Endodermal cell (in vitro differentiated cells): ENCODE results near the gene BOLA3. TPM values are rescaled to one million over a fixed set of nuclear protein-coding genes. Genes with fewer than 3 reads are reported as not detected.

Experiments
- DNase-seq: peaks from one replicate; pipeline ENCODE4 v3.0.0-alpha.2; 2017
- H3K27ac ChIP-seq: 2 replicates; pipeline ENCODE4 v1.5.1; 2013; ENCODE audit warnings: mild to moderate bottlenecking, low read depth, low read length, moderate library complexity
- H3K27me3 ChIP-seq: 2 replicates; pipeline ENCODE4 v1.6.1; 2013; ENCODE audit warnings: mild to moderate bottlenecking, low read length, moderate library complexity; ENCODE audit not compliant: insufficient read depth, control insufficient read depth, poor library complexity, severe bottlenecking
- H3K36me3 ChIP-seq: 2 replicates; pipeline ENCODE4 v1.7.0; 2013; ENCODE audit warnings: mild to moderate bottlenecking, low read length, moderate library complexity; ENCODE audit not compliant: control insufficient read depth, insufficient read depth
- H3K4me1 ChIP-seq: one replicate; pipeline ENCODE4 v1.7.0; 2013; ENCODE audit warnings: low read length; ENCODE audit not compliant: control insufficient read depth, insufficient read depth
- H3K4me3 ChIP-seq: 2 replicates; pipeline ENCODE4 v1.5.1; 2013; ENCODE audit warnings: mild to moderate bottlenecking, low read length, moderate library complexity
- H3K9ac ChIP-seq: 2 replicates; pipeline ENCODE4 v1.6.1; 2013; ENCODE audit warnings: mild to moderate bottlenecking, low read length, moderate library complexity; ENCODE audit not compliant: poor library complexity, severe bottlenecking; ENCODE audit errors: extremely low read depth
- H3K9me3 ChIP-seq: 2 replicates; pipeline ENCODE4 v1.6.1; 2013; ENCODE audit warnings: mild to moderate bottlenecking, low read length, moderate library complexity; ENCODE audit not compliant: control insufficient read depth
- H3K27ac Mint-ChIP-seq: 2 replicates; pipeline ENCODE4 v1.8.0; 2020; ENCODE audit warnings: mixed read lengths
- H3K27me3 Mint-ChIP-seq: 2 replicates; pipeline ENCODE4 v1.8.0; 2021; ENCODE audit warnings: mild to moderate bottlenecking, mixed read lengths; ENCODE audit not compliant: insufficient read depth
- H3K36me3 Mint-ChIP-seq: 2 replicates; pipeline ENCODE4 v1.8.0; 2020; ENCODE audit warnings: low read depth, mixed read lengths
- H3K4me1 Mint-ChIP-seq: 2 replicates; pipeline ENCODE4 v1.8.0; 2020; ENCODE audit warnings: mixed read lengths
- H3K4me3 Mint-ChIP-seq: 2 replicates; pipeline ENCODE4 v1.8.0; 2020; ENCODE audit warnings: mild to moderate bottlenecking, moderate library complexity, mixed read lengths
- H3K9me3 Mint-ChIP-seq: 2 replicates; pipeline ENCODE4 v1.8.0; 2020; ENCODE audit warnings: mild to moderate bottlenecking, mixed read lengths
- CTCF ChIP-seq: fragments of 200-600 bp; sonication (generic); conservative IDR thresholded peaks from 2 replicates; pipeline ENCODE4 v1.5.0; 2021; ENCODE audit warnings: antibody characterized with exemption, mild to moderate bottlenecking
- WGBS, 2 experiments: methylation state at CpG; one replicate each; pipeline versions ENCODE4 v1.1.5 to v1.1.7; 2013; ENCODE audit warnings: missing lambda C conversion rate in 2 of 2, mixed read lengths in 1 of 2; ENCODE audit not compliant: insufficient coverage in 1 of 2, insufficient read length in 1 of 2; 5-methylcytosine and 5-hydroxymethylcytosine counted together
- total RNA-seq, 2 donors: library from RNA; stranded (reverse); fragmentation: NEBNext Ultra II Directional in 1 of 2; extraction: Animal tissue kit (Norgen Biotek cat#: 25700) in 1 of 2; gene quantifications; 2 replicates in 1 of 2; 3 replicates in 1 of 2; pipeline ENCODE4 v1.2.1, GENCODE V29; 2021

Gene BOLA3
- total RNA-seq, 2 donors from 2014 or later = 42.5 to 43.2 TPM

GRCh38 chr2:74146929-74147726 is 584 bp downstream of the BOLA3 start:
- Histone ChIP-seq H3K4me3 (peak overlapping the region; percentile 78), H3K4me1 (peaks cover 3% of the 10 kb centered on the region), H3K9me3 (no peaks in the 10 kb centered on the region), H3K27me3 (no peaks in the 10 kb centered on the region), H3K36me3 (peaks cover 15% of the 10 kb centered on the region), H3K9ac (peak overlapping the region; percentile 45), H3K27ac (no peak overlapping the region)
- no peak for DNase-seq
- no peak for TF ChIP-seq CTCF
- Mint-ChIP-seq H3K4me3 (no peak overlapping the region), H3K9me3 (no peaks in the 10 kb centered on the region), H3K27me3 (no peaks in the 10 kb centered on the region), H3K4me1 (no peaks in the 10 kb centered on the region), H3K27ac (no peak overlapping the region), H3K36me3 (peaks cover 13% of the 10 kb centered on the region)
- 12 to 26% methylated on average over 11 to 29 of the region's 29 CpGs for WGBS, 2 experiments

DNA sequence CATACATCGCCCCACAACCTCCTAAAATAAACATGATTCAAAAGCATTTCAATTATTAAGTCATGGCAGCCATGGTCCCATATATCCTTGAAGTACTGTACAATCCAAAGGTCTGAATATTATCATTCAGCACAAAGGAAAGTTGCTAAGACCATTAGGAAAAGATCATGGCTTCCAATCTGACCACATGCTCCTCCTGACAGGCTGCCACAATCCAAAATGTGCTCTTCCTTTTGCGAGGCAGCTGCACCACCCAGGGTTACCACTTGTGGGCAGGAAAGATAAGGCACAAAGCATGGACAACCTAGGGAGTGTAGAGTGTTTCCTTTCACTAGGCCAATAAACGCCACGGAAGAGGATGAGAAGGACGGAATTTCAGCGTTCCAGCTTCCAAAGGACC is 5.4 kb downstream of the BOLA3 start:
- peaks cover 3% of the 10 kb centered on the region for H3K4me1 ChIP-seq
- H3K9me3 ChIP-seq = no peaks in the 10 kb centered on the region
- peaks cover 26% of the 10 kb centered on the region for H3K36me3 Mint-ChIP-seq
- H3K27ac ChIP-seq = no peak overlapping the region
- peak; percentile 58 for TF ChIP-seq CTCF
- no peaks in the 10 kb centered on the region for H3K4me1 Mint-ChIP-seq
- no peak overlapping the region for H3K4me3 Mint-ChIP-seq
- WGBS, 2 experiments = 88 to 98% methylated on average over 5 to 6 of the region's 6 CpGs
- no peaks in the 10 kb centered on the region for H3K27me3 Mint-ChIP-seq
- no peaks in the 10 kb centered on the region for H3K9me3 Mint-ChIP-seq
- H3K4me3 ChIP-seq = no peak overlapping the region
- H3K36me3 ChIP-seq = peaks cover 13% of the 10 kb centered on the region
- H3K27me3 ChIP-seq = no peaks in the 10 kb centered on the region
- peak; percentile 78 for DNase-seq
- H3K27ac Mint-ChIP-seq = no peak overlapping the region
- H3K9ac ChIP-seq = no peak overlapping the region

GRCh38 chr2:74138600-74139323 is 8.9 kb downstream of the BOLA3 start:
- 90 to 95% methylated on average over 13 to 19 of the region's 19 CpGs for WGBS, 2 experiments
- H3K4me3 ChIP-seq = no peak overlapping the region
- peak; percentile 85 for DNase-seq
- Mint-ChIP-seq H3K27ac (no peak overlapping the region), H3K4me3 (no peak overlapping the region), H3K27me3 (no peaks in the 10 kb centered on the region), H3K9me3 (no peaks in the 10 kb centered on the region), H3K4me1 (no peaks in the 10 kb centered on the region), H3K36me3 (peaks cover 44% of the 10 kb centered on the region)
- peak; percentile 78 for TF ChIP-seq CTCF
- no peaks in the 10 kb centered on the region for H3K4me1 ChIP-seq
- no peaks in the 10 kb centered on the region for H3K27me3 ChIP-seq
- H3K27ac ChIP-seq = no peak overlapping the region
- H3K9me3 ChIP-seq = no peaks in the 10 kb centered on the region
- peaks cover 24% of the 10 kb centered on the region for H3K36me3 ChIP-seq
- H3K9ac ChIP-seq = no peak overlapping the region
